IMR-90 (cell line): Measurements from ENCODE around the gene ARL4A. TPM values are rescaled to one million over a fixed set of nuclear protein-coding genes. Genes with fewer than 3 reads are reported as not detected.

Source experiments
- ATAC-seq: fragments of 200-7000 bp; cut with Tn5 transposase; 2 replicates; pipeline ENCODE4 v1.9.1; 2020; ENCODE audit warnings: low read depth, mild to moderate bottlenecking, moderate library complexity
- BruUV-seq: library from RNA; stranded (reverse); fragments of 400-500 nt; replicated peaks from 2 replicates; lab custom pipeline; 2021; lab: Mats Ljungman, UMichigan
- CTCF ChIA-PET: fragments of 300-600 bp; formaldehyde crosslinking; extraction: SDS; loops from one replicate; lab custom pipeline; 2021; ENCODE audit warnings: antibody characterized with exemption; lab: Yijun Ruan, JAX
- POLR2A ChIA-PET: fragments of 300-600 bp; sonication (Branson Sonifier 250); formaldehyde crosslinking; loops from one replicate; lab custom pipeline; 2022; ENCODE audit warnings: antibody characterized with exemption; ENCODE audit not compliant: unreplicated experiment; lab: Charles Lee
- DNase-seq: peaks from one replicate; pipeline ENCODE4 v3.0.0; 2013
- H2AFZ ChIP-seq: replicated peaks from 2 replicates; pipeline ENCODE3; 2013; ENCODE audit warnings: low read length, mild to moderate bottlenecking; ENCODE audit not compliant: poor library complexity
- H2AK5ac ChIP-seq: 2 replicates; pipeline ENCODE4 v1.6.1; 2013; ENCODE audit warnings: low read depth, low read length, inconsistent platforms
- H2AK9ac ChIP-seq: replicated peaks from 2 replicates; pipeline ENCODE3; 2013; ENCODE audit warnings: mild to moderate bottlenecking, low read depth, low read length, moderate library complexity; ENCODE audit not compliant: poor library complexity
- H2BK120ac ChIP-seq: 2 replicates; pipeline ENCODE4 v1.6.1; 2013; ENCODE audit warnings: low read depth, low read length, inconsistent platforms
- H2BK15ac ChIP-seq: 3 replicates; pipeline ENCODE4 v1.6.1; 2013; ENCODE audit warnings: low read depth, low read length, inconsistent platforms
- H2BK20ac ChIP-seq: 2 replicates; pipeline ENCODE4 v1.6.1; 2013; ENCODE audit warnings: low read depth, mild to moderate bottlenecking, inconsistent platforms, low read length, moderate library complexity
- H2BK5ac ChIP-seq: 2 replicates; pipeline ENCODE4 v1.6.1; 2013; ENCODE audit warnings: mild to moderate bottlenecking, low read depth, low read length, inconsistent platforms; ENCODE audit not compliant: poor library complexity, severe bottlenecking
- H3K14ac ChIP-seq: replicated peaks from 2 replicates; pipeline ENCODE4 v1.6.1; 2013; ENCODE audit warnings: low read depth, low read length, inconsistent platforms
- H3K18ac ChIP-seq: 2 replicates; pipeline ENCODE4 v1.6.1; 2013; ENCODE audit warnings: low read depth, low read length, control low read depth
- H3K23ac ChIP-seq: 2 replicates; pipeline ENCODE4 v1.6.1; 2013; ENCODE audit warnings: low read depth, low read length, inconsistent platforms
- H3K27ac ChIP-seq: 2 replicates; pipeline ENCODE4 v1.5.1; 2013; ENCODE audit warnings: mild to moderate bottlenecking, control low read depth, low read length; ENCODE audit not compliant: insufficient read depth
- H3K27me3 ChIP-seq: 2 replicates; pipeline ENCODE4 v1.6.1; 2013; ENCODE audit warnings: low read length; ENCODE audit not compliant: control insufficient read depth, insufficient read depth
- H3K36me3 ChIP-seq: 2 replicates; pipeline ENCODE4 v1.6.1; 2013; ENCODE audit warnings: low read length, mixed read lengths; ENCODE audit not compliant: control insufficient read depth, insufficient read depth
- H3K4ac ChIP-seq: 2 replicates; pipeline ENCODE4 v1.6.1; 2013; ENCODE audit warnings: low read depth, low read length, inconsistent platforms
- H3K4me1 ChIP-seq: 2 replicates; pipeline ENCODE4 v1.6.1; 2013; ENCODE audit warnings: low read length, mixed read lengths; ENCODE audit not compliant: control insufficient read depth, insufficient read depth
- H3K4me2 ChIP-seq: 2 replicates; pipeline ENCODE4 v1.6.1; 2013; ENCODE audit warnings: low read depth, mild to moderate bottlenecking, control low read depth, low read length, moderate library complexity
- H3K4me3 ChIP-seq: 2 replicates; pipeline ENCODE4 v1.5.1; 2013; ENCODE audit warnings: low read depth, mild to moderate bottlenecking, control low read depth, low read length, moderate library complexity; ENCODE audit not compliant: insufficient read depth
- H3K56ac ChIP-seq: 2 replicates; pipeline ENCODE4 v1.6.1; 2013; ENCODE audit warnings: low read length, inconsistent platforms; ENCODE audit not compliant: insufficient read depth; ENCODE audit errors: extremely low read depth
- H3K79me1 ChIP-seq, 2 experiments: 2 replicates each; pipeline ENCODE4 v1.6.1; 2013; ENCODE audit warnings: low read length in 2 of 2, inconsistent platforms in 1 of 2, low read depth in 1 of 2
- H3K9ac ChIP-seq: 2 replicates; pipeline ENCODE4 v1.6.1; 2013; ENCODE audit warnings: low read depth, low read length, control low read depth
- H3K9me1 ChIP-seq: 2 replicates; pipeline ENCODE4 v1.6.1; 2013; ENCODE audit warnings: low read length, inconsistent platforms; ENCODE audit not compliant: insufficient read depth
- H3K9me3 ChIP-seq: 2 replicates; pipeline ENCODE4 v1.6.1; 2013; ENCODE audit warnings: low read length; ENCODE audit not compliant: control insufficient read depth, insufficient read depth
- H4K20me1 ChIP-seq: 2 replicates; pipeline ENCODE4 v1.6.1; 2013; ENCODE audit warnings: low read length, inconsistent platforms; ENCODE audit not compliant: insufficient read depth
- H4K5ac ChIP-seq: 2 replicates; pipeline ENCODE4 v1.6.1; 2013; ENCODE audit warnings: mild to moderate bottlenecking, low read depth, low read length, control low read depth
- H4K8ac ChIP-seq, 2 experiments: 2 replicates each; pipeline ENCODE4 v1.6.1; 2013; ENCODE audit warnings: low read depth in 2 of 2, low read length in 2 of 2, control low read depth in 1 of 2, inconsistent platforms in 1 of 2
- H4K91ac ChIP-seq: 2 replicates; pipeline ENCODE4 v1.6.1; 2013; ENCODE audit warnings: low read depth, low read length, inconsistent platforms; ENCODE audit not compliant: insufficient read depth
- BHLHE40 ChIP-seq: fragments of 150-350 bp; IDR thresholded peaks from 2 replicates; pipeline ENCODE4 v1.6.1; 2016; ENCODE audit warnings: mild to moderate bottlenecking, low read depth, low read length
- CEBPB ChIP-seq: IDR thresholded peaks from 2 replicates; pipeline ENCODE4 v1.6.1; 2012; ENCODE audit warnings: low read depth, low read length, improper control_type of control experiment
- CHD1 ChIP-seq: IDR thresholded peaks from 2 replicates; pipeline ENCODE4 v1.6.1; 2012; ENCODE audit warnings: low read depth, low read length, improper control_type of control experiment
- CTCF ChIP-seq: conservative IDR thresholded peaks from 2 replicates; pipeline ENCODE4 v1.5.1; 2012; ENCODE audit warnings: mild to moderate bottlenecking, low read depth, low read length, improper control_type of control experiment
- ELK1 ChIP-seq: fragments of 150-350 bp; IDR thresholded peaks from 2 replicates; pipeline ENCODE4 v1.6.1; 2016; ENCODE audit warnings: low read depth, mild to moderate bottlenecking, low read length, moderate library complexity, borderline replicate concordance
- FOS ChIP-seq: fragments of 150-350 bp; IDR thresholded peaks from 2 replicates; pipeline ENCODE4 v1.6.1; 2016; ENCODE audit warnings: low read depth, low read length
- MAFK ChIP-seq: IDR thresholded peaks from 2 replicates; pipeline ENCODE4 v1.6.1; 2012; ENCODE audit warnings: low read depth, low read length, improper control_type of control experiment
- MAZ ChIP-seq: IDR thresholded peaks from 2 replicates; pipeline ENCODE4 v1.6.1; 2012; ENCODE audit warnings: low read depth, mild to moderate bottlenecking, low read length, improper control_type of control experiment, moderate library complexity, borderline replicate concordance
- NFE2L2 ChIP-seq: fragments of 150-350 bp; IDR thresholded peaks from 2 replicates; pipeline ENCODE4 v1.6.1; 2016; ENCODE audit warnings: low read depth, mild to moderate bottlenecking, low read length
- RAD21 ChIP-seq: IDR thresholded peaks from 2 replicates; pipeline ENCODE4 v1.6.1; 2012; ENCODE audit warnings: low read length, improper control_type of control experiment
- RCOR1 ChIP-seq: IDR thresholded peaks from 2 replicates; pipeline ENCODE4 v1.6.1; 2012; ENCODE audit warnings: mild to moderate bottlenecking, low read length, improper control_type of control experiment; ENCODE audit not compliant: insufficient replicate concordance
- RFX5 ChIP-seq: IDR thresholded peaks from 2 replicates; pipeline ENCODE4 v1.8.0; 2012; ENCODE audit warnings: low read depth, mild to moderate bottlenecking, low read length, moderate library complexity
- SMC3 ChIP-seq: fragments of 150-350 bp; IDR thresholded peaks from 2 replicates; pipeline ENCODE4 v1.6.1; 2016; ENCODE audit warnings: low read depth, mild to moderate bottlenecking, antibody characterized with exemption, low read length, moderate library complexity
- USF2 ChIP-seq: fragments of 150-350 bp; IDR thresholded peaks from 2 replicates; pipeline ENCODE4 v1.6.1; 2017; ENCODE audit warnings: mild to moderate bottlenecking, antibody characterized with exemption, low read length, low read depth
- WGBS, 2 experiments: methylation state at CpG; one replicate each; pipeline versions ENCODE4 v1.1.5 to v1.1.7; 2013; ENCODE audit warnings: missing lambda C conversion rate in 2 of 2; ENCODE audit not compliant: insufficient read length in 1 of 2; ENCODE audit errors: extremely low coverage in 2 of 2; 5-methylcytosine and 5-hydroxymethylcytosine counted together
- dilution Hi-C: fragments of 300-500 bp; cut with HindIII; formaldehyde crosslinking; loops from one replicate; pipeline ENCODE4 v1.14.3; 2018; ENCODE audit warnings: low sequenced_read_pairs; ENCODE audit not compliant: unreplicated experiment
- in situ Hi-C: fragments of 300-500 bp; cut with MboI; formaldehyde crosslinking; loops from 3 replicates; pipeline ENCODE4 v1.14.3; 2019; ENCODE audit warnings: low sequenced_read_pairs, inconsistent platforms, mixed read lengths
- intact Hi-C: fragments of 100-400 bp; cut with micrococcal nuclease; formaldehyde crosslinking; loops from 2 replicates; pipeline ENCODE4 v1.10.0; 2022
- polyA plus RNA-seq, 3 experiments: library from polyadenylated mRNA; depleted of rRNA; stranded (reverse); fragments of >200 nt; gene quantifications; 2 replicates each; pipeline ENCODE4 v1.2.3, GENCODE V29; 2012; ENCODE audit warnings: low replicate concordance in 1 of 3
- total RNA-seq: library from RNA; depleted of rRNA; stranded (reverse); fragments of >200 nt; gene quantifications from 2 replicates; pipeline ENCODE4 v1.2.3, GENCODE V29; 2012

ARL4A gene
- total and polyA plus RNA-seq, 2 of the 4 experiments (the other 2 are of a cell fraction): 13.7 to 22.4 TPM

- in situ Hi-C loops: loop anchor here (25.0 kb wide), 1 partner anchor 423 kb away; no protein-coding TSS in a partner anchor
These were observed 2.0 kb downstream of the ARL4A start for GRCh38 chr7:12689451-12689850.

More at GRCh38 chr7:12689451-12689850, 2.0 kb downstream of the ARL4A start:
- H3K4me1 ChIP-seq: no peaks in the 10 kb centered on the region
- H2AFZ ChIP-seq: no peak overlapping the region
- H3K56ac ChIP-seq: no peak overlapping the region
- no TSS peak for BruUV-seq
- no peak for ATAC-seq
- H3K4me2 ChIP-seq: peak overlapping the region; percentile 64; the same call in 1 of the 2 replicates
- H3K36me3 ChIP-seq: no peaks in the 10 kb centered on the region
- H3K27ac ChIP-seq: no peak overlapping the region
- ChIA-PET CTCF (interaction anchor here (0.6 to 1.6 kb wide), 2 partner anchors 428 to 475 kb away, joined by 3 to 5 read pairs; no protein-coding TSS in a partner anchor), POLR2A (no interaction called here)
- H3K18ac ChIP-seq: no peak overlapping the region
- no peak overlapping the region for H3K4me3 ChIP-seq
- no peak overlapping the region for H2BK5ac ChIP-seq
- no peak overlapping the region for H2AK5ac ChIP-seq
- H2BK15ac ChIP-seq: no peak overlapping the region
- no peak for DNase-seq
- no peak overlapping the region for H3K23ac ChIP-seq
- no peak overlapping the region for H2BK20ac ChIP-seq
- dilution Hi-C loops (no loop called here), intact Hi-C loops (loop anchor here (5.0 kb wide), 4 partner anchors 68 to 508 kb away; no protein-coding TSS in a partner anchor)
- H4K8ac ChIP-seq: no peak overlapping the region
- H3K9me1 ChIP-seq: no peaks in the 10 kb centered on the region
- TF ChIP-seq USF2 (no peak), RAD21 (no peak), MAZ (no peak), SMC3 (no peak), BHLHE40 (no peak), CTCF (no peak), CHD1 (no peak), CEBPB (no peak), ELK1 (no peak), MAFK (no peak), RFX5 (no peak), NFE2L2 (no peak), RCOR1 (no peak), FOS (no peak)
- H2BK120ac ChIP-seq: no peak overlapping the region
- no peak overlapping the region for H4K91ac ChIP-seq
- no peak overlapping the region for H3K4ac ChIP-seq
- no peaks in the 10 kb centered on the region for H3K9me3 ChIP-seq
- H3K14ac ChIP-seq: no peak overlapping the region
- H4K20me1 ChIP-seq: no peaks in the 10 kb centered on the region
- WGBS, 2 experiments: no CpG with 5 or more reads among the region's 2 CpGs
- H3K9ac ChIP-seq: no peak overlapping the region
- H3K27me3 ChIP-seq: no peaks in the 10 kb centered on the region
- peaks cover 11 to 24% of the 10 kb centered on the region in 2 experiments for H3K79me1 ChIP-seq
- no peak overlapping the region for H4K5ac ChIP-seq
- H2AK9ac ChIP-seq: no peak overlapping the region
